HG02759 (cell line): Measurements from ENCODE around the gene VEPH1.

Experiments
- ATAC-seq: cut with Tn5 transposase; IDR thresholded peaks from one replicate; pipeline ENCODE4 v1.9.1; 2021; ENCODE audit warnings: mild to moderate bottlenecking, moderate library complexity; ENCODE audit not compliant: unreplicated experiment

The VEPH1 gene

GRCh38 chr3:157526036-157526435, 22.8 kb upstream of the VEPH1 start:
- ATAC-seq, result no peak

GRCh38 chr3:157523814-157524213, 20.6 kb upstream of the VEPH1 start:
- ATAC-seq, result no peak

GRCh38 chr3:157522648-157523047, 19.4 kb upstream of the VEPH1 start:
- ATAC-seq, result no peak

GRCh38 chr3:157520485-157521150, 17.4 kb upstream of the VEPH1 start:
- ATAC-seq, result no peak

GRCh38 chr3:157518881-157519280, 15.7 kb upstream of the VEPH1 start:
- ATAC-seq, result no peak

- no peak for ATAC-seq
These were observed 13.7 kb upstream of the VEPH1 start for GRCh38 chr3:157516928-157517327.

- no peak for ATAC-seq
These were observed 12.2 kb upstream of the VEPH1 start for GRCh38 chr3:157515398-157515797.

GRCh38 chr3:157514371-157514895, 11.2 kb upstream of the VEPH1 start:
- no peak for ATAC-seq

GRCh38 chr3:157513585-157513984, 10.4 kb upstream of the VEPH1 start:
- no peak for ATAC-seq

GRCh38 chr3:157512534-157512933, 9.3 kb upstream of the VEPH1 start:
- no peak for ATAC-seq

- no peak for ATAC-seq
These were observed 5.2 kb upstream of the VEPH1 start for GRCh38 chr3:157508461-157508860.

GRCh38 chr3:157501863-157502262, 1.4 kb downstream of the VEPH1 start:
- ATAC-seq, result no peak

- ATAC-seq, result no peak
These were observed 3.0 kb downstream of the VEPH1 start for GRCh38 chr3:157500232-157500631.

GRCh38 chr3:157499342-157499963, 3.8 kb downstream of the VEPH1 start:
- no peak for ATAC-seq

- no peak for ATAC-seq
These were observed 4.8 kb downstream of the VEPH1 start for GRCh38 chr3:157498371-157498770.

GRCh38 chr3:157495846-157496245, 7.4 kb downstream of the VEPH1 start:
- no peak for ATAC-seq

- no peak for ATAC-seq
These were observed 8.5 kb downstream of the VEPH1 start for GRCh38 chr3:157494581-157495281.

- ATAC-seq, result no peak
These were observed 9.3 kb downstream of the VEPH1 start for GRCh38 chr3:157493627-157494550.

- ATAC-seq, result no peak
These were observed 12.1 kb downstream of the VEPH1 start for GRCh38 chr3:157491136-157491535.

GRCh38 chr3:157488144-157488543, 15.1 kb downstream of the VEPH1 start:
- no peak for ATAC-seq

GRCh38 chr3:157487339-157487738, 15.9 kb downstream of the VEPH1 start:
- ATAC-seq, result no peak
